DMS114 treated with DMSO at 0.1 percent for 48 hours (cell line): ENCODE data around the gene CPA4.

Experiments
- DNase-seq: peaks from one replicate; lab custom pipeline; 2025; ENCODE audit not compliant: unreplicated experiment; lab: John Stamatoyannopoulos, UW

CPA4 gene

DNA sequence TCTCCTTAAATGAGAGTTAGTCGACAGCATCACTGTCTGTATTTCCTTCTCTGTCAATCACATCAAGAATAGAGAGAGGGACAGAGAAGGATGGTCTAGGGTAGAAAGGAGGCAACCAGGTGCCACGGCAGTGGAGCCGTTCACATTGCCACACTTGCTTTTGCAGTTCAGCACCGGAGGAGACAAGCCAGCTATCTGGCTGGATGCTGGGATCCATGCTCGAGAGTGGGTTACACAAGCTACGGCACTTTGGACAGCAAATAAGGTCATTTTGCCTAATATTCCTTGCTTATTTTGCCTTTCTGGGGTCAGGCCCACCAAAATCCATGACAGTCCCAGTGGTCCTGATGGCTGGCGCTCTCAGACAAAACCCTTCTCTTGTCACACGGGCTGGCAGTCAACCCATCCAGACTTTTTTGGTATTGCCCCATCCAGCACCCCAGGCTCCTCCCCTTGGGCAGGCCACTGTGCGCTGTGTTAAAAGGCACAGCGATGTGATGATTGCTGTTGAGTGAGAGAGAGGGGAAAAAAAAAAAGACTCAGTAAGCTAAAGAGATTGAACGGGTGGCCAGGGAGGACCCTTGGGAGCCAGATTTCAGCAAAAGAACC is 17.9 kb upstream of the CPA4 start:
- DNase-seq = no peak

DNA sequence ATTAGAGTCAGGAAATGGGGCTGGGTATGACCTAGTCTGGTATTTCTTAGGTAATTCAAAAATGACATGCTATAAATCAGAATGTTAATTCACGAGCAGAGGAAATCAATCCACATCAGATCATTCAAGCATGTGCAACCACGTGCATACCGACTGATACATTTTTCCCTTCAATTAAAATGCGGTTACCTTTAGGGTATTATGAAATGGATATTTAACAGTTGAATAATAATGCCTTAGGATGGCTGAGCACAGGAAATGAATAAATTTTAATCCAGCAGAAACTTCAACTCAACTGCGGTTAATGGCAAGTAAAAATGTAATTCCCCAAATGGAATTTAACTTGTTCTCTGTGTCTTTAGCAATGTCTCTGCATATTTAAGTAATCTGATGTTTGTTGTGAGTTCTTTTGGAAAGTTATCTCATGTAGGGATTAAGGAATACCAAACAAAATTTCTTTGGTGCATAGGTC is 17.1 kb upstream of the CPA4 start:
- DNase-seq = no peak

DNA sequence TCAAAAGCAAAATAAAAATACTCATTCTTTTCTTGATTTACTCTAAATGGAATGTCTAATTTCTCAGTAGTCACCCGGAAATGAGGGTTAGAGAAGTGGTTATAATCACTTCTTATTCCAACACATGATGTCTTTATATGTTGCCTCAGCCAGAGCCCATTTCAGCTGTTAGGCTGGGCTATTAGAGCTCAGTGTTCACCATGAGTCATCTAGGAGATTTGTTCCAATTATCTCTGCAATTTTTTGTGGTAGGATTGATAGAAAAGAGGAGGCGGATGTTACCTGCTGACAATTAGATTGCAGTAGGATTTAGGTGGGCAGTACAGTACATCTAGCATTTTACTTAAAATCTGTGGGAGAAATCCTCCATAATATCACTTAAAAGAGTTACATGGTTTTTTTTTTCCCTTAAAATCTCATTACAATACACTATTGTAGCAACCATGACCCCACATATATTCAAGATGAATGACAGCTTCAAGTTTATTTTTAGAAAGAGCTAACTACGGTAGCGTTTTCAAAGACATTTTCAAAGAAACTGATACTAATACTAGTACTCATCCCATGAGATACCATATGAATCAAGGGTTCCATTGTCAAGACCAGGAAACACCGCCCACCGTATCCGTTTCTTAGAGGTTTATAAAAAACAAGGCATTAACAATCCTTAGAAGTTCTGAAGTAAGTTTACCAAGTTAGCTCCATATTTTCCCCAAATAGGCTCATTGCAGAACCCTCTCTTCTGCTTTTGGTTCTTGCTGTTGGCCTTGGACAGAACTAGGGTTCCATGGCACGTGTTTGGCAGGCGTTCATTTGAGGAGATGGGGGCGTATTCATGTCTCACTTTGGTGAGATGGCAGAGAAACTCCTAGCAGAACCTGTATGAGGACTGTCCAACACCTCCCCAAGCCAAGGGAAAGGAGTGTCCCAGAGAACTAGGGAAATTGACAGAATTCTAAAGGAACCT is 15.9 kb upstream of the CPA4 start:
- no peak for DNase-seq

DNA sequence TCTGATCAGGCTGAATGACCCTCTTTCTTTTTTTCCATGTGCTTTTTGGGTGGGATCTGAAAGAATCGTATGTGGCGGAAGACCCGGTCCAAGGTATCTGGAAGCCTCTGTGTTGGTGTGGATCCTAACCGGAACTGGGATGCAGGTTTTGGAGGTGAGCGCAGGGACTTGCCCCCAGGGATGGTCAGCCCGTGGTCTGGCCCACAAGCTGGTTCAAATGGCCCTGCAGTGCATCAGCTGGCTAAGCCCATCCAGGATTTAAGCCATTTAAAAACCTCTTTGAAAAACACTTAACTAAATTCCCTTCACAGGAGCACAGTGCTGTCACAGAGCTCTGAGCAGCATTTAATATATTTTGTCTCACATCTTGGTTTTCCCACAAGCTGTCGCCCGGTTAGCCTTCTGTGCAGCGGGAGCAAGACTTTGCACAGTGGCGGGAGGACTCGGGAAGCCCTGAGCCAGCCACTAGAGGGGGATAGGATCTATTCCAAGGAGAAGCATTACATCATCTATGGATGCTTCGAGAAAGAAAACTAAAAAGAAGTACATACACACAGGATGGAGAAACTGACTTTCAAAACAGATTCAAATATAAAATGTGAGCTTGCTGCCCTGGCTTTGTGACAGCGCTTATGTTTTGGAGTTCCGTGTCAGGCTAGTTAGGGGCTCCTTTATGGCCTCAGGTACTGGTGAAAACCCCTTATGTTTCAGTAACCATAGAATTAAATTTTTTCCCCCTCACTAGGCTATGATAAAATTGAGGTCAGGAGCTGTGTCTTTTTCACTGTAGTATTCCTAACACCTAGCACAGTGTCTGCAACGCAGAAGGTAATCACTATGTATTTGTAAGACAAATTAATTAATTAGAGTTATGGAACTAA is 15.0 kb upstream of the CPA4 start:
- DNase-seq = no peak

DNA sequence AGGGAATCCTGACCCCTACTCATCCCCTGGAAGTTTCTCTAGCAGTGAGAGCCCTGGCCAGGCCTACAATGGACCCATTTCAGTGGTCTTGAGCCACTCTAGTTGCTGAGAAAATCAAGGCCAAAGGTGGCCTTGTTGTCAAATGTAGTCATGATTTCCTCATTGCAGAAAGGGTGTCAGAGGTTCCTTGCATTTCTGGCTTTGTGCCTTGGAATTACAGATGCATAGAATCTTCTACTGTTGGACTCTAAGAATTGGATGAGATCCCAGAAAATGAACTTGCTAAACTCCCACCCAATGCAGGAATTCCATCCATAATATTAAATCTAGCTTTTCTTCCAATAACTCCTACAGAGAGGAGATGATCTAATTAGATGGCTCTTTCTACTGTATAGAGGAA is 14.1 kb upstream of the CPA4 start:
- DNase-seq = no peak

DNA sequence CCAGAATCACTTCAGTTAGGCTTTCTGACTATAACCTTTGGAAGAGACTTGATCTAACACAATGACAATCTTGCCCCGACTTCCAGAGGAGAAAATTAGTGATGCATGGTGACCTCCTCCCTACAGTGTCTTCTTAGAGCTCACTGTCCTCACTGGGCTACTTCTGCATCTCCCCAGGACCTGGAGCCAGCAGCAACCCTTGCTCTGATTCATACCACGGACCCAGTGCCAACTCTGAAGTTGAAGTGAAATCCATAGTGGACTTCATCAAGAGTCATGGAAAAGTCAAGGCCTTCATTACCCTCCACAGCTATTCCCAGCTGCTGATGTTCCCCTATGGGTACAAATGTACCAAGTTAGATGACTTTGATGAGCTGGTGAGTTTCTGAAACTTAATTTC is 13.7 kb upstream of the CPA4 start:
- DNase-seq = no peak

DNA sequence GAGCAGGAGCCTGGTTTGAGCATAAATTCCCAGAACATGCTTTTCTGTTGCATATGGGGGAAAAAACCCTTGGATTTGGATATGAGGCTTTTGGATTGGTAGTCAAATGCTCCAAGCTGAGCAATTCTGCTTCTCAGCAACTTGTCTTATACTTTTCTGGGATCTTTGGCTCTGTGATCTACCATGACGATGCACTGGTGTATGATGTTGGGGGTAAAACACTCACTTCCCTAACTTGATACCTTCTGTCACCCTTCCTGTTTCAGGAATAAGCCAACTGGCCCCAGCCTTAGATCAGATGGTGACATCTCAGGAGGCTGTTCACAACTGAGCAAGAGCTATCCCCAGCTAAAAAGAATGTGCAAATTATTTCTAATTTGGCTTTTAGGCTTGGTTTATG is 13.1 kb upstream of the CPA4 start:
- DNase-seq = no peak

DNA sequence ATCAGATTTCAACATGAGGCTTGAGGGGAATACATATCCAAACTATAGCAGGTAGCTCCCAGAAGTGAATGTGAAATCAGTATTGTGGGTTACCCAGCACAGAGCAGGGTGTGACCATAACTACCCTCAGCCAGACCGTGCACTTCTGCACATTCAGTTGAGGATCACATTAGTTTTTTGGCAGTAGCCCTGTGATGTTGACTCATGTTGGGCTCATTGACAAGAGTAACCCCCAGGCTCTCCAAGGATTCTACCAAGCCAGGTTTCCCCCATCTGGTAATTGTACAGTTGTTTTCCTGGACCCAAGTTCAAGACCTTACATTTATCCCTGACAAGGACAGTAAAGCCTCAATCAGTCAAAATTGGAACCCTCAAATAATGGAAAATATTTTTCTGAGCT is 11.7 kb upstream of the CPA4 start:
- no peak for DNase-seq

DNA sequence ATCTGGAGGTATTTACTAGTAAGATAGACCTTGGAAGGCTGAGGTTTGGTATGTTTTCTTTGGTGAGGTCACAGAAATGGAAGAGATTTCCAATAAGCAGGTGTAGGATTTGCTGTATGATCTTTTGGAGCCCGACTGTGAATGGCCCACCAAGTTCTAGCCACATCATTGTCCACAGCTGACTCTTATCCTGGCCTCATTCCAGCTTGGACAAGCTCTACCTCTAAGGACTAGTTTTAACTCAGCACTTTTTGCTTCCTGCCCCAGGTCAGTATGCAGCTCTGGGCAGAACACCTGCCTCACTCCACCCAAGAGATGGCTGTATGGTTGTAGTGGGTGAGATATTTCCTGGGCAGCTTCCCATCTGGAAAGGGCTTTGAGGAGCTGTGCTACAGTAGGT is 6.1 kb upstream of the CPA4 start:
- DNase-seq = no peak

DNA sequence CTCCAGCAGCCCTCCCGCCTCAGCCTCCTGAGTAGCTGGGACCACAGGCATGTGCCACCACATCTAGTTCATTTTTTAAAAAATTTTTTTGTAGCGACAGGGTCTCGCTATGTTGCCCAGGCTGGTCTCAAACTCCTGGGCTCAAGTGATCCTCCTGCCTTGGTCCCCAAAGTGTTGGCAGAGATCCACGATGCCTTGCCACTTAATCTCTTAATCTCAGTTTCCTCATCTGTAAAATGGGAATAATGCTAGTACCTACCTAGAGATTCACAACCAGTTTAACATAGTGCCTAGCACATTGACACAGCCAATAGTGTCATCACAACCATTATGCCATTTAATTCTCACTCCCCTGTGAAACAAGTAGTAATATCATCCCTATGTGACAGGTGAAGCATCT is 4.8 kb upstream of the CPA4 start:
- no peak for DNase-seq

DNA sequence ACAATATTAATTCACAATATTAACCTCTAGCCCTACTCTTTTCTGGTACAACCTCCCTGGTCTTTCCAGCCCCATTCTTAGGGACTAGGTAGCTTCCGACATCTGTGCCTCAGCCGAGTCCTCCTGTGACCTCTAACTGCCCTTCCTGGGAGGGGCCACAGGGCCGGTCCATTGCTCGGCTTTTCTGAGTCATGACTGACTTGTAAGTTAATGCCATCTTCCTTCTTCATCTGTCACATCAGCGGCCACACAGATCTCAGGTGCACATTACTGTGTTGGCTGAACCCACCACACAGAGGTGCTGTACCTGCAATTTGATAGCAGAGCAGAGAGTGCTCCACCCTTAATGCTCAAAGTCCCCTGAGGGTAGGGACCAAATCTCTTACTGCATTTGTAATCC is 4.1 kb upstream of the CPA4 start:
- no peak for DNase-seq

DNA sequence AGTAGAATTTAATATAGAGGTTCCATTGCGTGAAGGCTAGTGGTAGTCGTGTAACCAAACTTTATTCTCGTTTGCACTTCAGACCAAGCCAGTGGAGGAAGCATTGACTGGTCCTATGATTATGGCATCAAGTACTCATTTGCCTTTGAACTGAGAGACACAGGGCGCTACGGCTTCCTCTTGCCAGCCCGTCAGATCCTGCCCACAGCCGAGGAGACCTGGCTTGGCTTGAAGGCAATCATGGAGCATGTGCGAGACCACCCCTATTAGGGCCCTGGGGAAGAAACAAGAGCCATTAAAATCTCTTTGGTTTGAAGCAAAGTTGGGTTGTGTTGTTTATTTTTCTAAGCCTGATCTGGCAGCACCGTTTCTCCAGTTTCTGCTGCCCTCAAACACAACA is 3.5 kb upstream of the CPA4 start:
- no peak for DNase-seq

DNA sequence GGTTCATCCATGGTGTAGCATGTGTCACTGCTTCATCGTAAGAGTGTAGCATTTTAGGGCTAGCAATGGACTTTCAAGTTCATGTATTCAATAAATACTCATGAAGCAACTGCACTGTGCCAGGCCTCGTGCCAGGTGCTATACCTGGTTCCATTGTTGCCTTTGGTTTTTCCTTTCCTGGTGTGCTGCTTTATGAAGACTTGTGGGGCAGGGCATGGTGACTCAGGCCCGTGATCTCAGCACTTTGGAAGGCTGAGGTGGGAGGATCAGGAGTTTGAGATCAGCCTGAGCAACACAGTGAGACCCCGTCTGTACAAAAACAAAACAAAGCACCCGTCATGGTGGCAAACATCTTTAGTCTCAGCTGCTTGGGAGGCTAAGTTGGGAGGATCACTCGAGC is 2.2 kb upstream of the CPA4 start:
- DNase-seq = no peak

DNA sequence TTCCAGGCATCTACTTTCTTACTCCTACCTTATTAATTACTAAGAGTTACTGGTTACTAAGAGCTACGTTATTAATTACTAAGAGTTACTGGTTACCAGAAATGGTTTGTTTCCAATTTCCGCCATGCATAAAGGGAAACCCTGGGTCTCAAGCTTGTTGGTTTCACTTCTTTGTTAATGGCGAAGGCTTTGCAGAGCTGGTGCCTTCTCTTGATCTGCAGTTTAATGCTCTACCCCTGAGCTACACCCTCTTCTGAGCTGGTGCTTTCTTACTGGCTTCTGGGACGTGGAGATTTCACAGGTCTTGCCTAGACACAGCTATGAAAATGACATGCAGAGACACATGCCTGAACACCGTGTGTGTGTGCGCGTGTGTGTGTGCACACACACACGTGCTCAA is 560 bp downstream of the CPA4 start:
- DNase-seq = no peak

DNA sequence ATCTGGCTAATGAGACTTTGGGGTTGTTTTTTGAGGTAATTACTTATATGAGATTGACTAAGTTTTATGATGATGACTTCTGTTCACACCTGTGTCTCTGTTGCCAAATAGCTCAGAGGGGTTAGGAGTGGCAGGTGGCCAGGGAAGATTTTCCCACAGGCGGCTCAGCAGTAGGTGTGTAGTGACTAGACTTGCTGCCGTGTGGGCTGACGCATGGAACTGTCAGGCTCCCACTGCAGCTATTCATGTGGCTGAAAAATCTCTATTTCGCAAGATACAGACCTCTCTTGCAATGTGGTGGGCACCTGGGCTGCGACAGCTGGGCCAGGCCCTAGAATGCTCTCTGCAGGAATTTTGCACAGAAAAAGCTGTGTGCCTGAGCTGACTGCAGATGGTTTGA is 1.4 kb downstream of the CPA4 start:
- no peak for DNase-seq

DNA sequence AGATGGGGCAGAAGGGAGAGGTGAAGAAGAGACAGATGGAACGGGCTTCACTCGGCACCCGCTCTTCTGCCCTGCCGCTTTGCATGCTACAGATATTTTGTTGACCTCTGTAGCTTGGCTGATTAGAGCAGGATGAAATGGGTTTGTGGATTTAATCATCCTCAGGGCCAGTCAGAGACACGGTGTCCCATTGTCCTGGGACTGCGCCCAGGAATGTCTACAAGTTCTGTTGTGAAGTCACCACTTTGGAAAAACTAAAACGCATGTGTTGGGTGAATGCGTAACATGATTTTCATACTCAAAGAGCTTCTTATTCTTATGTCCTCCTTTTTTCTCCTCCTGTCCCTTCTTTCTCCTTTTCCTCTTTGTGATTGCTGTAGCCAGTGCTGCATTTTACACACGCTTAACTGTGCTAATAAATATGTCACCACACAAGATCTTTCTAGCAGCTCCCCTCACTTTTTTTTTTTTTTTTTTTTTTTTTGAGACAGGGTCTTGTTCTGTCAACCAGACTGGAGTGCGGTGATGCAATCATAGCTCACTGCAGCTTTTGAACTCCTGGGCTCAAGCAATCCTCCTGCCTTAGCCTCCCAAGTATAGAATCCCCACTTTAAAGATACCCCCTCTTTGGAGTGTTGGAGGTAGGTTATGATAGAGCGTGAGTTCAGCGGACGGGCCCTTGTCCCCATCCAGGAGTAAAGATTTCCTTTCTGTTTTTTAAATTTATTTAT is 3.4 kb downstream of the CPA4 start:
- DNase-seq = no peak

DNA sequence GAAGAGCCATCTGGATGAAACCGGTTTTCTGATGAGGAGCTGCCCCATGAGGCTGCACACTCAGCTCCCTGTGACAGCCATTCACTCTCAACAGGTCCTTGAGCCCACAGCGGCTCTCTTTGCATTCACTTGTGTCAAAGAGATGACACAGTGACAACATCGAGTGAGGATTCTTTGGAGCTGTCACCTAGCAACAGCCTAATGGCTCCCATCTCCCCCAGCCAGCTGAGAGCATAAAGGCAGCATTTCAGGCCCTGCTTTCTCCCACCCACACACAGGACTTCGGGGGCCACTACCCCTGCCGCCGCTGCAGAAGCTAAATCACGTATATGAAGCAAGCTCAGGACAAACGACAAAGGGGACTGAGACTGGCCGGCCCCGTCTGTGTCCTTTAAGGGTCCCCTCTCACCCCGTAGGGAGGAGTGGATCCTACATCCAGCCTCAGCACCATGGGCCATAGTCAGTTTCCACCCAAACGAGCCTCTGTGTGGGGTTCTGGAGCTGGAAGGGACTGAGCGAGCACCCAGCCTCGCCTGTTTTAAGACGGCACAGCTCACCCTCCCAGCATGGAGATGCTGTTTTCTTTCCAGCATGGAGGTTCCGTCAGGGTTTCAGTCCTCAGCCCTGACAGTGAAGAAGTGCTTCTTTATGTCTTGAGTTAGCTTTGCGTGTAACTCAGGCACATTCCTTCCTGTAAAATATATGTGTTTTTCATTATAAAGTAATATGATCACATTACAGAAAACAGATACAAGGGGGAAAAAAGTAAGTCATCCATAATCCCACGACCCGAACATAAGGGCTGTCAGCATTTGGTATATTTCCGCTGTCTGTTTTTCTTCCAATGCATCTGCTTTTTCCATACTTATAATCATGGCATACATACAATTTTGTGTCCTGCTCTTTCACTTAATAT is 4.9 kb downstream of the CPA4 start:
- no peak for DNase-seq

DNA sequence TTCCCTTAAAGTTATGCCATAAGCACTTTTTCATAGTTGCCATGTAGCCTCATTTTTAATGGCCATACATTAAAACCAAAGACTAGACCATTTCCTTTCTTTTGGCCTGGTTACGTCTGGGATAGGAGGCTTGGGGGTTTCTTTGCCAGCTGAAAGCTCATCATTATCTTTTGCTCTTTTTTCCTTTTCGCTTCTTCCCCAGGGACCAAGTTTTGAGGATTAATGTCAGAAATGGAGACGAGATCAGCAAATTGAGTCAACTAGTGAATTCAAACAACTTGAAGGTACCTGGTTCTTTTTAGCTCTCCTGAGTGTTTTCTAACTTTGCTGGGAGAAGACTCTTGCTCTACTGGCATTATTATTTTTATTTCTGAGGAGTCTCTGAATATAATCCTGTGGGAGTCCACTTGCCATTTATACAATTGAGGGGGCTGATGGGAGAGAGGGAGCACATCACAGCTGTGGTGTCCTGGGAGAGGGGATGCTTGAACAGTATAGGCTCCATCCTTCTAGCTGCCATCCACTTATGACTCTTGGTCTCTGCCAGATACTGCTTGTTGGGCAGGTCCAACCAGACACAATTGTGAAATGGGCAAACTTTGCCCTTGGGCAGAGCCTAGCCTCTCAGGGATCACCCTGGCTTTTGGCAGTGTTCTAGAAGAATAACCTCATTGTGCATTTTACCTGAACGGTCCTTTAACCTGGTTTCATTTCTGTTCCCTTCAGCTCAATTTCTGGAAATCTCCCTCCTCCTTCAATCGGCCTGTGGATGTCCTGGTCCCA is 5.8 kb downstream of the CPA4 start:
- DNase-seq = no peak

DNA sequence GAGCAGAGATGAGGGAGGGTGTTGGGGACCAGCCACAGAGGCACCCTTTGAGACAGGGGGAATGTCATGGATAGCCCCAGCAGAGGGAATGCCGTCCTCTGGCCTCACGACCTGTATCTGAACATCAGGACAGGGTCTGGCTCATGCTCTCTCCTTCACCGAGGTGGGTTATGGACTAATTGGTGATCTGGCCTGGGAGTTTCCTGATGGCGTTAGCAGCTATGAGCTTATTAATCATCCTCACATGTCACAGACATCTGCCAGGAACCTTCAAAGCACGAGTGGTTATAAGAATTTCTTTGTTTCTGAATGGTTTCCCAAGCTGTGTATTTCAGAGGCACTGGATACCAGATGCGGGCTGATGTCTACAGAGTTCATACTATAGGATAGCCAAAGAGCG is 6.9 kb downstream of the CPA4 start:
- DNase-seq = no peak
